ENCODE measurements around the gene NUP50. TPM values are rescaled to one million over a fixed set of nuclear protein-coding genes. Genes with fewer than 3 reads are reported as not detected.

NUP50 gene
- total and polyA plus RNA-seq, 8 donors, result 14.6 to 443 (median 113) TPM

GRCh38 chr22:45159652-45160462, 3.9 kb upstream of the NUP50 start:
- peak; percentile 74 for DNase-seq
- Histone ChIP-seq H3K4me3 (no peak overlapping the region), H3K27me3 (no peaks in the 10 kb centered on the region), H3K27ac (peak overlapping the region; percentile 78 to 96 (median 93)), H3K9me3 (no peaks in the 10 kb centered on the region), H3K4me1 (peaks cover 18 to 80% (median 52%) of the 10 kb centered on the region in 4 donors), H3K36me3 (peaks cover 5 to 19% (median 17%) of the 10 kb centered on the region in 4 donors)
- intact Hi-C loops (cut with DNase I; ENCODE audit: low total_unique reads), result no loop called here
- WGBS, 5 donors, result 21 to 29% (median 27%) methylated on average over 5 of the region's 5 CpGs
- TF ChIP-seq POLR2A (IDR thresholded peaks at IDR 0.05), result no peak
- peak; percentile 42 to 95 (median 86) for TF ChIP-seq POLR2AphosphoS5 (IDR thresholded peaks at IDR 0.05)
- TF ChIP-seq CTCF (IDR thresholded peaks at IDR 0.05), result peak in 3 of 7 experiments; percentile 22 to 33 (median 32)

- 50 to 74% (median 59%) methylated on average over 18 to 19 of the region's 19 CpGs for whole genome bisulfite sequencing, 5 donors
- intact Hi-C loops (cut with DNase I; ENCODE audit: low total_unique reads), result no loop called here
- Histone ChIP-seq H3K27me3 (no peaks in the 10 kb centered on the region), H3K36me3 (peaks cover 2 to 5% (median 4%) of the 10 kb centered on the region in 4 donors), H3K9me3 (no peaks in the 10 kb centered on the region), H3K27ac (peak overlapping the region; percentile 90 to 96 (median 94)), H3K4me3 (peak overlapping the region; percentile 77 to 99 (median 83)), H3K4me1 (peaks cover 36 to 87% (median 73%) of the 10 kb centered on the region in 4 donors)
- peak; percentile 26 to 37 for DNase-seq
- TF ChIP-seq CTCF (IDR thresholded peaks at IDR 0.05), result no peak
- peak in 1 of 3 donors; percentile 15 for TF ChIP-seq POLR2AphosphoS5 (IDR thresholded peaks at IDR 0.05)
- TF ChIP-seq POLR2A (IDR thresholded peaks at IDR 0.05), result no peak
These were observed 1.2 kb upstream of the NUP50 start for GRCh38 chr22:45162531-45162930.

GRCh38 chr22:45163099-45163450, 650 bp upstream of the NUP50 start:
- Histone ChIP-seq H3K36me3 (peaks cover 0 to 5% (median 3%) of the 10 kb centered on the region in 4 donors), H3K4me3 (peak overlapping the region; percentile 77 to 99 (median 83)), H3K27ac (peak overlapping the region; percentile 90 to 96 (median 94)), H3K9me3 (no peaks in the 10 kb centered on the region), H3K27me3 (no peaks in the 10 kb centered on the region), H3K4me1 (peaks cover 34 to 87% (median 69%) of the 10 kb centered on the region in 4 donors)
- intact Hi-C loops (cut with DNase I; ENCODE audit: low total_unique reads), result no loop called here
- DNase-seq, result peak in 1 of 2 donors; percentile 70
- no peak for TF ChIP-seq EP300 (IDR thresholded peaks at IDR 0.05)
- no peak for TF ChIP-seq POLR2AphosphoS5 (IDR thresholded peaks at IDR 0.05)
- TF ChIP-seq POLR2A (IDR thresholded peaks at IDR 0.05), result no peak
- TF ChIP-seq CTCF (IDR thresholded peaks at IDR 0.05), result no peak
- WGBS, 5 donors, result 1 to 13% (median 3%) methylated on average over 10 to 13 of the region's 13 CpGs

GRCh38 chr22:45164270-45165088, 754 bp downstream of the NUP50 start:
- DNase-seq, result peak; percentile 34 to 66
- no peak for TF ChIP-seq EP300 (IDR thresholded peaks at IDR 0.05)
- TF ChIP-seq POLR2AphosphoS5 (IDR thresholded peaks at IDR 0.05), result no peak
- no peak for TF ChIP-seq POLR2A (IDR thresholded peaks at IDR 0.05)
- TF ChIP-seq CTCF (IDR thresholded peaks at IDR 0.05), result no peak
- no peaks in the 10 kb centered on the region for H3K27me3 ChIP-seq
- H3K27ac ChIP-seq, result peak overlapping the region; percentile 90 to 96 (median 95)
- H3K4me1 ChIP-seq, result peaks cover 21 to 80% (median 60%) of the 10 kb centered on the region in 4 donors
- 0 to 2% (median 1%) methylated on average over 26 to 58 of the region's 59 CpGs for WGBS, 5 donors
- H3K4me3 ChIP-seq, result peak overlapping the region; percentile 77 to 99 (median 83)
- peaks cover 6 to 19% (median 17%) of the 10 kb centered on the region in 4 donors for H3K36me3 ChIP-seq
- no peaks in the 10 kb centered on the region for H3K9me3 ChIP-seq
- intact Hi-C loops (cut with DNase I; ENCODE audit: low total_unique reads), result no loop called here
